GM18951 (cell line): ENCODE results near the gene WFDC12.

ENCODE experiments used
- POLR2A ChIP-seq: IDR thresholded peaks from 4 replicates; pipeline ENCODE4 v1.6.1; 2011; ENCODE audit warnings: mild to moderate bottlenecking; ENCODE audit not compliant: insufficient read length, insufficient read depth; ENCODE audit errors: extremely low read depth
- in situ Hi-C: fragments of 300-500 bp; cut with MboI; formaldehyde crosslinking; loops from one replicate; pipeline ENCODE4 v1.12.0; 2022; ENCODE audit warnings: low sequenced_read_pairs, mixed read lengths, inconsistent platforms; ENCODE audit not compliant: unreplicated experiment

The WFDC12 gene

GRCh38 chr20:45077559-45077958 is 46.7 kb downstream of the WFDC12 start:
- in situ Hi-C loops, result no loop called here

More at GRCh38 chr20:45077559-45077958, 46.7 kb downstream of the WFDC12 start:
- TF ChIP-seq POLR2A, result no peak
